ENCODE results near the gene PTCSC3. TPM values are rescaled to one million over a fixed set of nuclear protein-coding genes. Genes with fewer than 3 reads are reported as not detected.

The PTCSC3 gene
- total and polyA plus RNA-seq, 2 of the 13 experiments (the other 11 are each of a cell fraction or from before 2014, with no cell fraction given): not detected

GRCh38 chr14:36208690-36209278, 32.3 kb upstream of the PTCSC3 start (continued):
- no peak for TF ChIP-seq ZNF20 (CRISPR knock-in tag; IDR thresholded peaks at IDR 0.05)
- no peak for TF ChIP-seq IRX3 (CRISPR knock-in tag; IDR thresholded peaks at IDR 0.05; ENCODE audit: borderline replicate concordance, low read depth)
- no peak for TF ChIP-seq MYC (CRISPR knock-in tag; IDR thresholded peaks at IDR 0.05; ENCODE audit: borderline replicate concordance)
- no peak for TF ChIP-seq RFX5 (IDR thresholded peaks at IDR 0.05; ENCODE audit: low read depth, low read length)
- TF ChIP-seq ZEB1 (IDR thresholded peaks at IDR 0.05; ENCODE audit: insufficient replicate concordance, low read depth): peak; percentile 45
- TF ChIP-seq MTA1 (CRISPR knock-in tag; IDR thresholded peaks at IDR 0.05; ENCODE audit: borderline replicate concordance): no peak
- 0 out of 2 replicates have a peak, but pooled peaks have one; percentile 75 for TF ChIP-seq MEIS2 (CRISPR knock-in tag; IDR thresholded peaks at IDR 0.05)
- no peak for TF ChIP-seq ARID2 (CRISPR knock-in tag; IDR thresholded peaks at IDR 0.05; ENCODE audit: borderline replicate concordance)
- no peak for TF ChIP-seq POGZ (CRISPR knock-in tag; IDR thresholded peaks at IDR 0.05)
- TF ChIP-seq ZNF552 (CRISPR knock-in tag; IDR thresholded peaks at IDR 0.05; ENCODE audit: borderline replicate concordance): no peak
- TF ChIP-seq SPEN (CRISPR knock-in tag; IDR thresholded peaks at IDR 0.05; ENCODE audit: low read depth): no peak
- no peak for TF ChIP-seq STAG1 (CRISPR knock-in tag; IDR thresholded peaks at IDR 0.05)
- TF ChIP-seq, protein P1, sequence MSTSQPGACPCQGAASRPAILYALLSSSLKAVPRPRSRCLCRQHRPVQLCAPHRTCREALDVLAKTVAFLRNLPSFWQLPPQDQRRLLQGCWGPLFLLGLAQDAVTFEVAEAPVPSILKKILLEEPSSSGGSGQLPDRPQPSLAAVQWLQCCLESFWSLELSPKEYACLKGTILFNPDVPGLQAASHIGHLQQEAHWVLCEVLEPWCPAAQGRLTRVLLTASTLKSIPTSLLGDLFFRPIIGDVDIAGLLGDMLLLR (CRISPR knock-in tag; IDR thresholded peaks at IDR 0.05): no peak
- peak; percentile 99 for TF ChIP-seq HHEX (CRISPR knock-in tag; IDR thresholded peaks at IDR 0.05)
- TF ChIP-seq THRA (CRISPR knock-in tag; IDR thresholded peaks at IDR 0.05; ENCODE audit: borderline replicate concordance): peak; percentile 83; the same call in 1 of the 2 replicates
- peak; percentile 98 for TF ChIP-seq ZNF703 (CRISPR knock-in tag; IDR thresholded peaks at IDR 0.05; ENCODE audit: borderline replicate concordance)
- TF ChIP-seq PAWR (CRISPR knock-in tag; IDR thresholded peaks at IDR 0.05; ENCODE audit: borderline replicate concordance): no peak
- TF ChIP-seq SNRNP70 (IDR thresholded peaks at IDR 0.05; ENCODE audit: low read depth, low read length): no peak
- TF ChIP-seq YEATS4 (CRISPR knock-in tag; IDR thresholded peaks at IDR 0.05; ENCODE audit: borderline replicate concordance): no peak
- TF ChIP-seq ZMAT3 (CRISPR knock-in tag; conservative IDR thresholded peaks at IDR 0.05): no peak
- TF ChIP-seq ZNF30 (CRISPR knock-in tag; IDR thresholded peaks at IDR 0.05): no peak
- no peak for TF ChIP-seq ZNF670 (CRISPR knock-in tag; IDR thresholded peaks at IDR 0.05; ENCODE audit: borderline replicate concordance)
- TF ChIP-seq ZNF773 (CRISPR knock-in tag; IDR thresholded peaks at IDR 0.05; ENCODE audit: borderline replicate concordance): no peak
- TF ChIP-seq ZNF367 (CRISPR knock-in tag; IDR thresholded peaks at IDR 0.05; ENCODE audit: borderline replicate concordance): no peak
- no peak for TF ChIP-seq SMARCC2 (IDR thresholded peaks at IDR 0.05)
- TF ChIP-seq PITX1 (CRISPR knock-in tag; IDR thresholded peaks at IDR 0.05): peak; percentile 99
- TF ChIP-seq, protein P2, sequence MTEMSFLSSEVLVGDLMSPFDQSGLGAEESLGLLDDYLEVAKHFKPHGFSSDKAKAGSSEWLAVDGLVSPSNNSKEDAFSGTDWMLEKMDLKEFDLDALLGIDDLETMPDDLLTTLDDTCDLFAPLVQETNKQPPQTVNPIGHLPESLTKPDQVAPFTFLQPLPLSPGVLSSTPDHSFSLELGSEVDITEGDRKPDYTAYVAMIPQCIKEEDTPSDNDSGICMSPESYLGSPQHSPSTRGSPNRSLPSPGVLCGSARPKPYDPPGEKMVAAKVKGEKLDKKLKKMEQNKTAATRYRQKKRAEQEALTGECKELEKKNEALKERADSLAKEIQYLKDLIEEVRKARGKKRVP (CRISPR knock-in tag; IDR thresholded peaks at IDR 0.05): peak; percentile 81 to 95; a peak in 3 of 4 replicates
- peak; percentile 73 for TF ChIP-seq JUND (CRISPR knock-in tag; IDR thresholded peaks at IDR 0.05)
- TF ChIP-seq KAT7 (CRISPR knock-in tag; IDR thresholded peaks at IDR 0.05; ENCODE audit: borderline replicate concordance): no peak
- TF ChIP-seq MYNN (CRISPR knock-in tag; IDR thresholded peaks at IDR 0.05; ENCODE audit: low read depth): no peak
- peak; percentile 93 for TF ChIP-seq STAT5B (CRISPR knock-in tag; IDR thresholded peaks at IDR 0.05)

Data from HepG2 (cell line).